ENCODE measurements around the gene CD300LD.
A peak's percentile ranks its signal among the peaks of the same experiment; 100 is the strongest.
"Not testable (repeated sequence)": the region's sequence is repeated elsewhere in the genome, so short reads cannot be mapped to it uniquely, and the experiment has no call there.

Gene CD300LD

GRCh38 chr17:74569020-74570003 lies 22.8 kb downstream of the CD300LD start:
- no peak for DNase-seq

GRCh38 chr17:74568106-74568873 lies 23.8 kb downstream of the CD300LD start:
- no peak for DNase-seq

- no peak for DNase-seq
These were observed 24.7 kb downstream of the CD300LD start, which contains the start of gene CD300H for GRCh38 chr17:74567397-74567796. Gene CD300H (minus strand): TSS chr17:74567509.

GRCh38 chr17:74566132-74566753 lies 25.8 kb downstream of the CD300LD start:
- no peak for DNase-seq

- no peak for DNase-seq
These were observed 27.0 kb downstream of the CD300LD start for GRCh38 chr17:74565126-74565525.

GRCh38 chr17:74563358-74563757 lies 28.7 kb downstream of the CD300LD start:
- DNase-seq, result no peak

- no peak for DNase-seq
These were observed 30.5 kb downstream of the CD300LD start for GRCh38 chr17:74561586-74561985.

- no peak for DNase-seq
These were observed 33.1 kb downstream of the CD300LD start for GRCh38 chr17:74558882-74559519.

GRCh38 chr17:74558402-74558801 lies 33.7 kb downstream of the CD300LD start:
- not testable (repeated sequence) for DNase-seq

- DNase-seq, result no peak
These were observed 36.6 kb downstream of the CD300LD start for GRCh38 chr17:74555427-74555940.

GRCh38 chr17:74554909-74555308 lies 37.2 kb downstream of the CD300LD start:
- DNase-seq, result no peak

GRCh38 chr17:74552037-74552436 lies 40.0 kb downstream of the CD300LD start:
- peak; percentile 3 for DNase-seq

GRCh38 chr17:74550602-74551001 lies 41.5 kb downstream of the CD300LD start:
- no peak for DNase-seq

- no peak for DNase-seq
These were observed 42.7 kb downstream of the CD300LD start for GRCh38 chr17:74549343-74549742.

- DNase-seq, result no peak
These were observed 44.3 kb downstream of the CD300LD start for GRCh38 chr17:74547736-74548135.

- DNase-seq, result no peak
These were observed 44.8 kb downstream of the CD300LD start for GRCh38 chr17:74547264-74547663.

GRCh38 chr17:74546586-74546985 lies 45.5 kb downstream of the CD300LD start:
- DNase-seq, result no peak

- DNase-seq, result no peak
These were observed 46.2 kb downstream of the CD300LD start, which contains the start of gene CD300C for GRCh38 chr17:74545843-74546230. Gene CD300C (minus strand): TSS chr17:74546115. CDS start chr17:74545782, 333 bp downstream.

- DNase-seq, result no peak
These were observed 46.9 kb downstream of the CD300LD start for GRCh38 chr17:74544991-74545842.

GRCh38 chr17:74543891-74544760 lies 48.0 kb downstream of the CD300LD start:
- DNase-seq, result no peak

All from NCI-H1417 treated with DMSO at 0.1 percent for 48 hours (cell line).